Measurements from ENCODE around the gene MARF1. TPM values are rescaled to one million over a fixed set of nuclear protein-coding genes. Genes with fewer than 3 reads are reported as not detected.
A peak's percentile ranks its signal among the peaks of the same experiment; 100 is the strongest.
"Not testable (repeated sequence)": the region's sequence is repeated elsewhere in the genome, so short reads cannot be mapped to it uniquely, and the experiment has no call there.

Gene MARF1
- total and polyA plus RNA-seq, 8 donors, result 15.5 to 65.3 (median 37.2) TPM

GRCh38 chr16:15575293-15576049, 67.5 kb downstream of the MARF1 start:
- Histone ChIP-seq H3K36me3 (no peaks in the 10 kb centered on the region), H3K4me1 (peaks cover 12 to 43% (median 16%) of the 10 kb centered on the region in 4 donors), H3K27me3 (no peaks in the 10 kb centered on the region), H3K4me3 (no peak overlapping the region), H3K9me3 (no peaks in the 10 kb centered on the region), H3K27ac (peak overlapping the region in 1 of 5 donors; percentile 40)
- WGBS, 5 donors, result 93% methylated on average over 4 of the region's 4 CpGs
- DNase-seq, result no peak
- TF ChIP-seq POLR2A (IDR thresholded peaks at IDR 0.05) (no peak), POLR2AphosphoS5 (IDR thresholded peaks at IDR 0.05) (no peak), CTCF (IDR thresholded peaks at IDR 0.05) (no peak), EP300 (IDR thresholded peaks at IDR 0.05) (no peak)
- intact Hi-C loops (cut with DNase I; ENCODE audit: low total_unique reads), result no loop called here

DNA sequence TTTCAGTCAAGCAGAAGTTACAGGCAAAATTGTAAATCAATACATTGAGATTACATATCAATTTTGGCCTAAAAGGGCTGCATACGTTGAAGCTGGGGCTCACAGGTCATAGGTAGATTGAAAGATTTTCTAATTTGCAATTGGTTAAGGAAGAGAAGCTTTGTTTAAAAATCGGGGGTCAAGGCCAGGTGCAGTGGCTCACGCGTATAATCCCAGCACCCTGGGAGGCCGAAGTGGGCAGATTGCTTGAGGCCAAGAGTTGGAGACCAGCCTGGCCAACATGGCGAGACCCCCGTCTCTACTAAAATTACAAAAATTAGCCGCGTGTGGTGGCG, 68.4 kb downstream of the MARF1 start:
- intact Hi-C loops (cut with DNase I; ENCODE audit: low total_unique reads), result no loop called here
- no peak for TF ChIP-seq EP300 (IDR thresholded peaks at IDR 0.05)
- no peak for TF ChIP-seq POLR2AphosphoS5 (IDR thresholded peaks at IDR 0.05)
- no peak for TF ChIP-seq CTCF (IDR thresholded peaks at IDR 0.05)
- no peak for TF ChIP-seq POLR2A (IDR thresholded peaks at IDR 0.05)
- DNase-seq, result no peak
- Histone ChIP-seq H3K9me3 (no peaks in the 10 kb centered on the region), H3K4me1 (peaks cover 12 to 43% (median 16%) of the 10 kb centered on the region in 4 donors), H3K27me3 (no peaks in the 10 kb centered on the region), H3K27ac (no peak overlapping the region), H3K4me3 (no peak overlapping the region), H3K36me3 (peaks cover 0 to under 1% (median 0%) of the 10 kb centered on the region in 4 donors)
- WGBS, 5 donors, result 94 to 96% (median 95%) methylated on average over 10 of the region's 10 CpGs

DNA sequence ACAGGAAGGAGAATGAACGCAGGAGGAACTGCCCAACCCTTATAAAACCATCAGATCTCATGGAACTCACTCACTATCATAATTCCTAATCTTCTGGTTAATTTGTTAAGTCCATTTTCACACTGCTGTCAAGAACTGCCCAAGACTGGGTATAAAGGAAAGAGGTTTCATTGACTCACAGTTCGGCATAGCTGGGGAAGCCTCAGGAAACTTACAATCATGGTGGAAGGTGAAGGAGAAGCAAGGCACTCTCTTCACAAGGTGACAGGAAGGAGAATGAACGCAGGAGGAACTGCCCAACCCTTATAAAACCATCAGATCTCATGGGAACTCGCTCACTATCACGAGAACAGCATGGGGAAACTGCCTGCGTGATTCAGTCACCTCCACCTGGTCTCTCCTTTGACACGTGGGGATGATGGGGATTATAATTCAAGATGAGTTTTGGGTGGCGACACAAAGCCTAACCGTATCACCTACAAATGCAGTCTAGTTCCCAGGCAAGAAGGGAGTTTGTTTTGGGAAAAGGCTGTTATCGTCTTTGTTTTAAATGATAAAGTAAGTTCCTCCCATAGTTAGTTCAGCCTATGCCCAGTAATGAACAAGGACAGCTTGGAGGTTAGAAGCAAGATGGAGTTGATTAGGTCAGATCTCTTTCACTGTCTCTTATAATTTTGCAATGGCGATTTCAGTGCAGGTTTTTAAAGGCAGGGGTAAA, 68.9 kb downstream of the MARF1 start:
- WGBS, 5 donors, result 89 to 94% (median 93%) methylated on average over 11 of the region's 11 CpGs
- H3K27ac ChIP-seq; H3K9me3 ChIP-seq; intact Hi-C loops (cut with DNase I; ENCODE audit: low total_unique reads); H3K36me3 ChIP-seq; DNase-seq; H3K27me3 ChIP-seq; H3K4me3 ChIP-seq: not testable (repeated sequence)
- peaks cover 12 to 43% (median 16%) of the 10 kb centered on the region in 4 donors for H3K4me1 ChIP-seq

DNA sequence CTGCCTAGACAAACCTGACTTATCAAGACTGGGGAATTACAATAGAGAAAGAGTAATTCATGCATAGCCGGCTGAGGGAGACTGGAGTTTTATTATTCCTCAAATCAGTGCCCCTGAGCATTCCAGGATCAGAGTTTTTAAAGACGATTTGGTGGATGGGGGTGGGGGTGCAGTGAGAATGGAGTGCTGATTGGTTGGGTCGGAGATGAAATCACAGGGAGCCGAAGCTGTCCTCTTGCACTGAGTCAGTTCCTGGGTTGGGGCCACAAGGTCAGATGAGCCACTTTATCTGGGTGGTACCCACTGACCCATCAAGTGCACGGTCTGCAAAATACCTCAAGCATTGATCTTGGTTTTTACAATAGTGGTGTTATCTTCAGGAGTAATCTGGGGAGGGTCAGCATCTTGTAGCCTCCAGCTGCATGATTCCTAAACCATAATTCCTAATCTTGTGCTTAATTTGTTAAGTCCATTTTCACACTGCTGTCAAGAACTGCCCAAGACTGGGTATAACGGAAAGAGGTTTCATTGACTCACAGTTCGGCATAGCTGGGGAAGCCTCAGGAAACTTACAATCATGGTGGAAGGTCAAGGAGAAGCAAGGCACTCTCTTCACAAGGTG, 69.6 kb downstream of the MARF1 start:
- DNase-seq, result no peak
- H3K9me3 ChIP-seq, result no peaks in the 10 kb centered on the region
- H3K27me3 ChIP-seq, result no peaks in the 10 kb centered on the region
- WGBS, 5 donors, result 59 to 80% (median 69%) methylated on average over 7 of the region's 7 CpGs
- no peak for TF ChIP-seq POLR2A (IDR thresholded peaks at IDR 0.05)
- H3K36me3 ChIP-seq, result peaks cover 0 to 11% (median 5%) of the 10 kb centered on the region in 4 donors
- H3K27ac ChIP-seq, result peak overlapping the region in 4 of 5 donors; percentile 30 to 54 (median 41)
- H3K4me1 ChIP-seq, result peaks cover 12 to 43% (median 16%) of the 10 kb centered on the region in 4 donors
- H3K4me3 ChIP-seq, result no peak overlapping the region
- intact Hi-C loops (cut with DNase I; ENCODE audit: low total_unique reads), result no loop called here

DNA sequence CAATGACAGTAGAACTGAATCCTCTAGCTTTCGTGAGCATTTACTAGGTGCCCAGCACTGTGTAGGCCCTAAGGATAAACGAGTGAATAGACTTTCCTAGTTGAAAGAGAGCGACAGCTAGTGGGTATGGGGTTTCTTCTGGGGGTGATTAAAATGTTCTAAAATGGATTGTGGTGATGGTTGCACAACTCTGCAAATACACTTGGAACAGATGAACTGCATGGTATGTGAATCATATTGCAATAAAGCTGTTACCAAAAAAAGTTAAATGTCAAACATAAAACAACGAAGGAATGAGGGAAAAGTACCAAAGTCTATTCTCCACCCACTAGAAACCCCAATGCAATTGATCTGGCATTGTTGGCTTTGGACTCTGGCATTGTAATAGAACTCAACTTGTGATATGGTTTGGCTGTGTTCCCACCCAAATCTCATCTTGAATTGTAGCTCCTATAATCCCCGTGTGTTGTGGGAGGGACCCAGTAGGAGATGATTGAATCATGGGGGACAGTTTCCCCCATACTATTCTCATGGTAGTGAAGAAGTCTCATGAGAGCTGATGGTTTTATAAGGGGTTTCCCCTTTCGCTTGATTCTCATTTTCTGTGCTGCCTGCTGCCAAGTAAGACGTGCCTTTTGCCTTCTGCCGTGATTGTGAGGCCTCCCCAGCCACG, 70.5 kb downstream of the MARF1 start:
- Histone ChIP-seq H3K4me1 (peaks cover 12 to 43% (median 16%) of the 10 kb centered on the region in 4 donors), H3K4me3 (no peak overlapping the region), H3K9me3 (no peaks in the 10 kb centered on the region), H3K36me3 (peaks cover 0 to 14% (median 6%) of the 10 kb centered on the region in 4 donors), H3K27me3 (no peaks in the 10 kb centered on the region), H3K27ac (peak overlapping the region in 4 of 5 donors; percentile 30 to 54 (median 41))
- no peak for TF ChIP-seq POLR2A (IDR thresholded peaks at IDR 0.05)
- no peak for TF ChIP-seq CTCF (IDR thresholded peaks at IDR 0.05)
- no peak for TF ChIP-seq EP300 (IDR thresholded peaks at IDR 0.05)
- no peak for TF ChIP-seq POLR2AphosphoS5 (IDR thresholded peaks at IDR 0.05)
- intact Hi-C loops (cut with DNase I; ENCODE audit: low total_unique reads), result no loop called here
- WGBS, 5 donors, result 39 to 52% (median 41%) methylated on average over 9 of the region's 9 CpGs
- no peak for DNase-seq
